SH-SY5Y (cell line): ENCODE results near the gene DSC2.

ENCODE experiments used
- GATA2 ChIP-seq: IDR thresholded peaks from 2 replicates; pipeline ENCODE4 v1.6.1; 2011; ENCODE audit warnings: mild to moderate bottlenecking, low read depth, low read length
- GATA3 ChIP-seq: IDR thresholded peaks from 2 replicates; pipeline ENCODE4 v1.6.1; 2011; ENCODE audit warnings: low read depth, mild to moderate bottlenecking, low read length, moderate library complexity

DNA sequence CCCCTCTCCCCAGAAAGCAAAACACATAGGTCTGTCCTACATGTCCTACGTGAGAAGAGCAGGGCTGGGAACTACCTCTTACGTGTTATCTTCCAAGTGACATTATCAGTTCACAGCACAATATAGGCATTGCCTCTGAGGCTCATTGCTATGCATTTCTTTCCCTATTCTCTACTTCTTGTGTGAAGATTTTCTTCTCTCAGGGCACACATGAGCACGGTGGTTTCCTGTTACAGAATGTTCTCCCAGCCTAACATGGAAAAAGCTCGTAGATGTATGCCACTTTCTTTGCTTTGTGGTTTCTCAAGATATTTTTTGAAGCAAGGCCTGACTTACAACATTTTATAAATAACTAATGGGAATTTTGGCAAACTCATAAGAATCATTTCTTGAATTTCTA, 40.3 kb downstream of the DSC2 start:
- TF ChIP-seq GATA2, result no peak
- TF ChIP-seq GATA3, result no peak
